Measurements from ENCODE around the gene CYSLTR2.
"Not testable (repeated sequence)": the region's sequence is repeated elsewhere in the genome, so short reads cannot be mapped to it uniquely, and the experiment has no call there.

CYSLTR2 gene

GRCh38 chr13:48681905-48682304, 28.2 kb downstream of the CYSLTR2 start:
- no peak overlapping the region for H3K9ac ChIP-seq (ENCODE audit: low read depth in 1 of 2, low read length in 2 of 2)

GRCh38 chr13:48682436-48682835, 28.7 kb downstream of the CYSLTR2 start:
- no peaks in the 10 kb centered on the region for H3K4me1 ChIP-seq (ENCODE audit: control insufficient read depth in 2 of 2, insufficient read depth in 2 of 2, low read length in 2 of 2)
- H3K27me3 ChIP-seq (ENCODE audit: control insufficient read depth in 2 of 2, insufficient read depth in 2 of 2, low read length in 2 of 2), result no peaks in the 10 kb centered on the region
- H3K9me3 ChIP-seq (ENCODE audit: control insufficient read depth in 2 of 2, low read length in 2 of 2), result no peaks in the 10 kb centered on the region
- no peak overlapping the region for H3K4me3 ChIP-seq (ENCODE audit: low read length in 2 of 2)
- H3K27ac ChIP-seq (ENCODE audit: low read depth in 2 of 2, low read length in 2 of 2), result no peak overlapping the region
- H3K9ac ChIP-seq (ENCODE audit: low read depth in 1 of 2, low read length in 2 of 2), result no peak overlapping the region
- no peaks in the 10 kb centered on the region for H3K36me3 ChIP-seq (ENCODE audit: control insufficient read depth in 2 of 2, insufficient read depth in 2 of 2, low read length in 2 of 2)

More at GRCh38 chr13:48681905-48682304, 28.2 kb downstream of the CYSLTR2 start:
- Histone ChIP-seq H3K9me3 (ENCODE audit: control insufficient read depth in 2 of 2, low read length in 2 of 2) (no peaks in the 10 kb centered on the region), H3K36me3 (ENCODE audit: control insufficient read depth in 2 of 2, insufficient read depth in 2 of 2, low read length in 2 of 2) (no peaks in the 10 kb centered on the region), H3K4me1 (ENCODE audit: control insufficient read depth in 2 of 2, insufficient read depth in 2 of 2, low read length in 2 of 2) (no peaks in the 10 kb centered on the region), H3K27me3 (ENCODE audit: control insufficient read depth in 2 of 2, insufficient read depth in 2 of 2, low read length in 2 of 2) (no peaks in the 10 kb centered on the region), H3K4me3 (ENCODE audit: low read length in 2 of 2) (no peak overlapping the region), H3K27ac (ENCODE audit: low read depth in 2 of 2, low read length in 2 of 2) (no peak overlapping the region)

DNA sequence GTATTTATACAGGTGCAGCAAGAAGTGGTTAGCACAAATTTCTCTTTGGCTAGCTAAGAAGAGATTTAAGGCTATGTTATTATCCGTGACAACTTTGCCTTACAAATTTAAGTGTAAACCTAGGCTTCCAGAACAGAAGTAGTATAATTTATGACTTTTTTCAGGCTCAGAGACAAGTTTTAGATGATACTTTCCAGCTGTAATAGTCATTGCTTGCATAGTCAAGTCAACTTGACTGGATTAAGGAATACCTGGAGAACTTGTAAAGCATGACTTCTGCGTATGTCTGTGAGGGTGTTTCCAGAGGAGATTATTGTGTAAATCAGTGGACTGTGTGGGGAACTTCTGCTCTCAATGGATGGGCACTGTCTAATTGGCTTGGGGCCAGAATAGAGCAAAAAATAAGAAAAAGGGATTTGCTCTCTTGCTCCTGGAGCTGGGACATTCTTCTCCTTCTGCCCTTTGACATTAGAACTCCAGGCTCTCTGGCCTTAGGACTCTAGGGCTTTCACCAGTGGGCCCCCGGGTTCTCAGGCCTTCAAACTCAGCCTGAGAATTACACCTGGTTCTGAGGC, 33.0 kb downstream of the CYSLTR2 start:
- no peak overlapping the region for H3K27ac ChIP-seq (ENCODE audit: low read depth in 2 of 2, low read length in 2 of 2)

DNA sequence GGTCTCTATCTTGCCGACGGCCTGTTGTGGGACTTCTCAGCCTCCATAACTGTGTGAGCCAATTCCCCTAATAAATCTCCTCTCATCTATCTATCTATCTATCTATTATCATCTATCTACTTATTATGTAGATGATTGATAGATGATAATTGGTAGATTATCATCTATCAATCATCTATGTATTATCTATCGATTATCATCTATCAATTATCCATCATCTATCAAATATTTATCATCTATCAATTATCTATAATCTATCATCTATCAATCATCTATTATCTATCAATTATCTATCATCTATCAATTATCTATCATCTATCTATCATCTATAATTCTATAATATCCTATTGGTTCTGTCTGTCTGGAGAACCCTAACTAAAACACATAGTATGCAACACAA, 33.5 kb downstream of the CYSLTR2 start:
- Histone ChIP-seq H3K27ac (ENCODE audit: low read depth in 2 of 2, low read length in 2 of 2) (no peak overlapping the region), H3K4me3 (ENCODE audit: low read length in 2 of 2) (no peak overlapping the region), H3K9ac (ENCODE audit: low read depth in 1 of 2, low read length in 2 of 2) (no peak overlapping the region), H3K4me1 (ENCODE audit: control insufficient read depth in 2 of 2, insufficient read depth in 2 of 2, low read length in 2 of 2) (no peaks in the 10 kb centered on the region), H3K9me3 (ENCODE audit: control insufficient read depth in 2 of 2, low read length in 2 of 2) (no peaks in the 10 kb centered on the region), H3K27me3 (ENCODE audit: control insufficient read depth in 2 of 2, insufficient read depth in 2 of 2, low read length in 2 of 2) (no peaks in the 10 kb centered on the region), H3K36me3 (ENCODE audit: control insufficient read depth in 2 of 2, insufficient read depth in 2 of 2, low read length in 2 of 2) (no peaks in the 10 kb centered on the region)

More for the DNA sequence above, 33.0 kb downstream of the CYSLTR2 start:
- Histone ChIP-seq H3K4me3 (ENCODE audit: low read length in 2 of 2) (no peak overlapping the region), H3K27me3 (ENCODE audit: control insufficient read depth in 2 of 2, insufficient read depth in 2 of 2, low read length in 2 of 2) (no peaks in the 10 kb centered on the region), H3K4me1 (ENCODE audit: control insufficient read depth in 2 of 2, insufficient read depth in 2 of 2, low read length in 2 of 2) (no peaks in the 10 kb centered on the region), H3K9me3 (ENCODE audit: control insufficient read depth in 2 of 2, low read length in 2 of 2) (no peaks in the 10 kb centered on the region), H3K36me3 (ENCODE audit: control insufficient read depth in 2 of 2, insufficient read depth in 2 of 2, low read length in 2 of 2) (no peaks in the 10 kb centered on the region), H3K9ac (ENCODE audit: low read depth in 1 of 2, low read length in 2 of 2) (no peak overlapping the region)

- no peak overlapping the region for H3K9ac ChIP-seq (ENCODE audit: low read depth in 1 of 2, low read length in 2 of 2)
- no peaks in the 10 kb centered on the region for H3K27me3 ChIP-seq (ENCODE audit: control insufficient read depth in 2 of 2, insufficient read depth in 2 of 2, low read length in 2 of 2)
These were observed 40.3 kb downstream of the CYSLTR2 start for GRCh38 chr13:48693998-48694397.

DNA sequence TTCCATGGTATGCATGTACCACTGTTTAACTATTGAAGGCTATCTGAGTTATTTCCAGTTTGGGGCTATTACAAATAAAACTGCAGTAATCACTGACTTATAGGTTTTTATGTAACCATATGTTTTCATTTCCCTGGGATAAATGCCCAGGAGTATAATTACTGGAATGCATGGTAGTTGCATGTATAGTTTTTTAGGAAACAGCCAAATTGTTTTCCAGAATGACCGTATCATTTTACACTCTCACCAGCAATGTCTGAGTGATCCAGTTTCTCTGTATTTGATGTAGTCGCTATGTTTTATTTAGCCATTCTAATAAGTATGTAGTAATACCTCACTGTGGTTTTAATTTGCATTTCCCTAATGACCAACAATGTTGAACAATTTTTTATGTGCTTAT, 42.0 kb downstream of the CYSLTR2 start:
- no peaks in the 10 kb centered on the region for H3K36me3 ChIP-seq (ENCODE audit: control insufficient read depth in 2 of 2, insufficient read depth in 2 of 2, low read length in 2 of 2)
- H3K4me1 ChIP-seq (ENCODE audit: control insufficient read depth in 2 of 2, insufficient read depth in 2 of 2, low read length in 2 of 2), result no peaks in the 10 kb centered on the region
- no peaks in the 10 kb centered on the region for H3K9me3 ChIP-seq (ENCODE audit: control insufficient read depth in 2 of 2, low read length in 2 of 2)

More at GRCh38 chr13:48693998-48694397, 40.3 kb downstream of the CYSLTR2 start:
- Histone ChIP-seq H3K4me1 (ENCODE audit: control insufficient read depth in 2 of 2, insufficient read depth in 2 of 2, low read length in 2 of 2) (no peaks in the 10 kb centered on the region), H3K4me3 (ENCODE audit: low read length in 2 of 2) (no peak overlapping the region), H3K9me3 (ENCODE audit: control insufficient read depth in 2 of 2, low read length in 2 of 2) (no peaks in the 10 kb centered on the region), H3K36me3 (ENCODE audit: control insufficient read depth in 2 of 2, insufficient read depth in 2 of 2, low read length in 2 of 2) (no peaks in the 10 kb centered on the region), H3K27ac (ENCODE audit: low read depth in 2 of 2, low read length in 2 of 2) (no peak overlapping the region)

GRCh38 chr13:48696676-48697075, 42.9 kb downstream of the CYSLTR2 start:
- H3K4me3 ChIP-seq (ENCODE audit: low read length in 2 of 2); H3K9ac ChIP-seq (ENCODE audit: low read depth in 1 of 2, low read length in 2 of 2); H3K4me1 ChIP-seq (ENCODE audit: control insufficient read depth in 2 of 2, insufficient read depth in 2 of 2, low read length in 2 of 2); H3K27ac ChIP-seq (ENCODE audit: low read depth in 2 of 2, low read length in 2 of 2); H3K27me3 ChIP-seq (ENCODE audit: control insufficient read depth in 2 of 2, insufficient read depth in 2 of 2, low read length in 2 of 2); H3K36me3 ChIP-seq (ENCODE audit: control insufficient read depth in 2 of 2, insufficient read depth in 2 of 2, low read length in 2 of 2); H3K9me3 ChIP-seq (ENCODE audit: control insufficient read depth in 2 of 2, low read length in 2 of 2): not testable (repeated sequence)

More for the DNA sequence above, 42.0 kb downstream of the CYSLTR2 start:
- Histone ChIP-seq H3K9ac (ENCODE audit: low read depth in 1 of 2, low read length in 2 of 2) (no peak overlapping the region), H3K27me3 (ENCODE audit: control insufficient read depth in 2 of 2, insufficient read depth in 2 of 2, low read length in 2 of 2) (no peaks in the 10 kb centered on the region), H3K27ac (ENCODE audit: low read depth in 2 of 2, low read length in 2 of 2) (no peak overlapping the region), H3K4me3 (ENCODE audit: low read length in 2 of 2) (no peak overlapping the region)

GRCh38 chr13:48707405-48707804, 53.7 kb downstream of the CYSLTR2 start:
- Histone ChIP-seq H3K9ac (ENCODE audit: low read depth in 1 of 2, low read length in 2 of 2) (no peak overlapping the region), H3K9me3 (ENCODE audit: control insufficient read depth in 2 of 2, low read length in 2 of 2) (no peaks in the 10 kb centered on the region), H3K27me3 (ENCODE audit: control insufficient read depth in 2 of 2, insufficient read depth in 2 of 2, low read length in 2 of 2) (no peaks in the 10 kb centered on the region), H3K27ac (ENCODE audit: low read depth in 2 of 2, low read length in 2 of 2) (no peak overlapping the region), H3K4me3 (ENCODE audit: low read length in 2 of 2) (no peak overlapping the region), H3K36me3 (ENCODE audit: control insufficient read depth in 2 of 2, insufficient read depth in 2 of 2, low read length in 2 of 2) (no peaks in the 10 kb centered on the region), H3K4me1 (ENCODE audit: control insufficient read depth in 2 of 2, insufficient read depth in 2 of 2, low read length in 2 of 2) (no peaks in the 10 kb centered on the region)

DNA sequence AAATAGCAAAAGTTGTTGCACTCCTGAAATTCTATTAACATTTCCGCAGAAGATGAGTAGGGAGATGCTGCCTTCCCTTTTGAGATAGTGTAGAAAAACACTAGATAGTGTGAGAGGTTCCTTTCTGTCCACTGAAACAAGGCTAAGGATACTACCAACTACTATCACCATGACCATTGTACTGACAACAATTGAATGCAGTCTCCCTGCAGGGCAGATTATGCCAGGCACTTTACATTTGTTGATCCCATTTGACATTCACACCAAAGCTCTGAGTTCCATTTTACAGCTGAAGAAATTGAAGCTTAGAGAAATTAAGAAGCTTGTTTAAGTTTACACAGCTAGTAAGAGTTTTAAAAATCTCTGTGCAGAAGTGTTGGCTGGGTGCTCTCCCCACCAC, 55.0 kb downstream of the CYSLTR2 start:
- Histone ChIP-seq H3K27me3 (ENCODE audit: control insufficient read depth in 2 of 2, insufficient read depth in 2 of 2, low read length in 2 of 2) (no peaks in the 10 kb centered on the region), H3K4me3 (ENCODE audit: low read length in 2 of 2) (no peak overlapping the region), H3K4me1 (ENCODE audit: control insufficient read depth in 2 of 2, insufficient read depth in 2 of 2, low read length in 2 of 2) (no peaks in the 10 kb centered on the region), H3K27ac (ENCODE audit: low read depth in 2 of 2, low read length in 2 of 2) (no peak overlapping the region), H3K9me3 (ENCODE audit: control insufficient read depth in 2 of 2, low read length in 2 of 2) (no peaks in the 10 kb centered on the region), H3K9ac (ENCODE audit: low read depth in 1 of 2, low read length in 2 of 2) (no peak overlapping the region), H3K36me3 (ENCODE audit: control insufficient read depth in 2 of 2, insufficient read depth in 2 of 2, low read length in 2 of 2) (no peaks in the 10 kb centered on the region)

GRCh38 chr13:48709213-48709612, 55.5 kb downstream of the CYSLTR2 start:
- H3K4me1 ChIP-seq (ENCODE audit: control insufficient read depth in 2 of 2, insufficient read depth in 2 of 2, low read length in 2 of 2), result no peaks in the 10 kb centered on the region
- no peaks in the 10 kb centered on the region for H3K36me3 ChIP-seq (ENCODE audit: control insufficient read depth in 2 of 2, insufficient read depth in 2 of 2, low read length in 2 of 2)
- no peak overlapping the region for H3K27ac ChIP-seq (ENCODE audit: low read depth in 2 of 2, low read length in 2 of 2)
- H3K4me3 ChIP-seq (ENCODE audit: low read length in 2 of 2), result no peak overlapping the region
- no peak overlapping the region for H3K9ac ChIP-seq (ENCODE audit: low read depth in 1 of 2, low read length in 2 of 2)
- no peaks in the 10 kb centered on the region for H3K27me3 ChIP-seq (ENCODE audit: control insufficient read depth in 2 of 2, insufficient read depth in 2 of 2, low read length in 2 of 2)
- H3K9me3 ChIP-seq (ENCODE audit: control insufficient read depth in 2 of 2, low read length in 2 of 2), result no peaks in the 10 kb centered on the region

DNA sequence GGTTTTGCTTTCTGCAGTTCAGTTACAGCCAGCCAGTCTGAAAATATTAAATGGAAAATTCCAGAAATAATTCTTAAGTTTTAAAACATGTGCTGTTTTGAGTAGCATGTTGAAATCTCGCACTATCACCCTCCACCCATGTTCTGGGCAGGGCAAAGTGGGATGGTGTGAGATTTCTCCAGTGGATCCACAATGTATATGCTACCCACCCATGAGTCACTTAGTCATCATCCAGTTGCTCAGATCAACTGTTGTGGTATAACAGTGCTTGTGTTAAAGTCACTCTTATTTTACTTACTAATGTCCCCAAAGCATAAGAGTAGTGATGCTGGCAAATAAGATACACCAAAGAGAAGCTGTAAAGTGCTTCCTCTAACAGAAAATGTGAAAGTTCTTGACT, 56.4 kb downstream of the CYSLTR2 start:
- Histone ChIP-seq H3K27ac (ENCODE audit: low read depth in 2 of 2, low read length in 2 of 2) (no peak overlapping the region), H3K27me3 (ENCODE audit: control insufficient read depth in 2 of 2, insufficient read depth in 2 of 2, low read length in 2 of 2) (no peaks in the 10 kb centered on the region), H3K36me3 (ENCODE audit: control insufficient read depth in 2 of 2, insufficient read depth in 2 of 2, low read length in 2 of 2) (no peaks in the 10 kb centered on the region), H3K4me3 (ENCODE audit: low read length in 2 of 2) (no peak overlapping the region), H3K9me3 (ENCODE audit: control insufficient read depth in 2 of 2, low read length in 2 of 2) (no peaks in the 10 kb centered on the region), H3K9ac (ENCODE audit: low read depth in 1 of 2, low read length in 2 of 2) (no peak overlapping the region), H3K4me1 (ENCODE audit: control insufficient read depth in 2 of 2, insufficient read depth in 2 of 2, low read length in 2 of 2) (no peaks in the 10 kb centered on the region)

Measured in mucosa of rectum (tissue), 2 donors.